Smooth muscle cell (in vitro differentiated cells): ENCODE measurements around the gene ERVK3-1. TPM values are rescaled to one million over a fixed set of nuclear protein-coding genes. Genes with fewer than 3 reads are reported as not detected.

ENCODE experiments used
- DNase-seq: peaks from one replicate; lab custom pipeline; 2025; ENCODE audit not compliant: unreplicated experiment; lab: John Stamatoyannopoulos, UW
- H2AFZ ChIP-seq: fragments of 200-600 bp; sonication (generic); 2 replicates; pipeline ENCODE4 v1.6.0; 2016; ENCODE audit warnings: antibody characterized with exemption, low read depth, mild to moderate bottlenecking
- H3F3A ChIP-seq: fragments of 200-600 bp; sonication (generic); 2 replicates; pipeline ENCODE4 v1.6.0; 2017; ENCODE audit warnings: antibody characterized with exemption, low read depth
- H3K27ac ChIP-seq: fragments of 200-600 bp; sonication (generic); 2 replicates; pipeline ENCODE4 v1.5.1; 2016; ENCODE audit warnings: low read depth, mild to moderate bottlenecking
- H3K27me3 ChIP-seq: fragments of 200-600 bp; sonication (generic); 2 replicates; pipeline ENCODE4 v1.6.1; 2016; ENCODE audit warnings: low read depth, mild to moderate bottlenecking
- H3K36me3 ChIP-seq: fragments of 200-600 bp; sonication (generic); 2 replicates; pipeline ENCODE4 v1.5.1; 2016; ENCODE audit warnings: low read depth
- H3K4me1 ChIP-seq: fragments of 200-600 bp; sonication (generic); 2 replicates; pipeline ENCODE4 v1.5.1; 2016; ENCODE audit warnings: low read depth
- H3K4me2 ChIP-seq: fragments of 200-600 bp; sonication (generic); 2 replicates; pipeline ENCODE4 v1.6.0; 2016; ENCODE audit warnings: mild to moderate bottlenecking
- H3K4me3 ChIP-seq: fragments of 200-600 bp; sonication (generic); 2 replicates; pipeline ENCODE4 v1.5.1; 2016; ENCODE audit warnings: mild to moderate bottlenecking
- H3K79me2 ChIP-seq: fragments of 200-600 bp; sonication (generic); 2 replicates; pipeline ENCODE4 v1.6.0; 2016; ENCODE audit warnings: low read depth, mild to moderate bottlenecking
- H3K9ac ChIP-seq: fragments of 200-600 bp; sonication (generic); 2 replicates; pipeline ENCODE4 v1.6.0; 2016; ENCODE audit warnings: low read depth
- H3K9me3 ChIP-seq: fragments of 200-600 bp; sonication (generic); replicated peaks from 2 replicates; pipeline ENCODE4 v1.5.1; 2016; ENCODE audit warnings: low read depth
- H4K20me1 ChIP-seq: fragments of 200-600 bp; sonication (generic); 2 replicates; pipeline ENCODE4 v1.6.0; 2016; ENCODE audit warnings: low read depth
- CTCF ChIP-seq: fragments of 200-600 bp; sonication (generic); IDR thresholded peaks from 2 replicates; pipeline ENCODE4 v1.5.1; 2017; ENCODE audit warnings: borderline replicate concordance, mild to moderate bottlenecking, antibody characterized with exemption; ENCODE audit not compliant: insufficient read depth, poor library complexity, severe bottlenecking
- WGBS: methylation state at CpG from one replicate; pipeline ENCODE4 v1.1.7; 2016; ENCODE audit warnings: low lambda C conversion rate; 5-methylcytosine and 5-hydroxymethylcytosine counted together
- polyA plus RNA-seq: library from polyadenylated mRNA; unstranded; fragments of >200 nt; fragmentation: Nextera tagmentation; extraction: Ambion mirVana; gene quantifications from 2 replicates; pipeline ENCODE4 v1.2.1, GENCODE V29; 2016
- total RNA-seq: library from RNA; depleted of rRNA; stranded (reverse); fragments of >200 nt; gene quantifications from 2 replicates; pipeline ENCODE4 v1.2.3, GENCODE V29; 2014

Gene ERVK3-1
- total and polyA plus RNA-seq, 2 experiments from 2014 or later: 46.5 to 93.9 TPM

- peaks cover 48% of the 10 kb centered on the region for H3K79me2 ChIP-seq
These were observed 44.4 kb downstream of the ERVK3-1 start for GRCh38 chr19:58349590-58349989.

GRCh38 chr19:58350001-58350861 is 45.1 kb downstream of the ERVK3-1 start:
- 97% methylated on average over 60 of the region's 84 CpGs for WGBS
- Histone ChIP-seq H3K79me2 (peaks cover 43% of the 10 kb centered on the region), H2AFZ (no peak overlapping the region), H3K36me3 (no peaks in the 10 kb centered on the region), H4K20me1 (peaks cover 7% of the 10 kb centered on the region), H3K9me3 (no peaks in the 10 kb centered on the region), H3F3A (no peaks in the 10 kb centered on the region), H3K9ac (no peak overlapping the region), H3K27me3 (no peaks in the 10 kb centered on the region), H3K4me2 (no peak overlapping the region), H3K4me3 (no peak overlapping the region), H3K4me1 (peaks cover 8% of the 10 kb centered on the region), H3K27ac (no peak overlapping the region)
- DNase-seq: no peak
- TF ChIP-seq CTCF: no peak

More at GRCh38 chr19:58349590-58349989, 44.4 kb downstream of the ERVK3-1 start:
- TF ChIP-seq CTCF: no peak
- H3K9ac ChIP-seq: no peak overlapping the region
- H3K36me3 ChIP-seq: no peaks in the 10 kb centered on the region
- H4K20me1 ChIP-seq: peaks cover 7% of the 10 kb centered on the region
- peaks cover 8% of the 10 kb centered on the region for H3K4me1 ChIP-seq
- no peak overlapping the region for H3K4me3 ChIP-seq
- H3K9me3 ChIP-seq: no peaks in the 10 kb centered on the region
- WGBS: 94% methylated on average over 8 of the region's 8 CpGs
- no peak overlapping the region for H3K27ac ChIP-seq
- DNase-seq: no peak
- no peak overlapping the region for H3K4me2 ChIP-seq
- no peaks in the 10 kb centered on the region for H3K27me3 ChIP-seq
- H2AFZ ChIP-seq: no peak overlapping the region
- no peaks in the 10 kb centered on the region for H3F3A ChIP-seq

DNA sequence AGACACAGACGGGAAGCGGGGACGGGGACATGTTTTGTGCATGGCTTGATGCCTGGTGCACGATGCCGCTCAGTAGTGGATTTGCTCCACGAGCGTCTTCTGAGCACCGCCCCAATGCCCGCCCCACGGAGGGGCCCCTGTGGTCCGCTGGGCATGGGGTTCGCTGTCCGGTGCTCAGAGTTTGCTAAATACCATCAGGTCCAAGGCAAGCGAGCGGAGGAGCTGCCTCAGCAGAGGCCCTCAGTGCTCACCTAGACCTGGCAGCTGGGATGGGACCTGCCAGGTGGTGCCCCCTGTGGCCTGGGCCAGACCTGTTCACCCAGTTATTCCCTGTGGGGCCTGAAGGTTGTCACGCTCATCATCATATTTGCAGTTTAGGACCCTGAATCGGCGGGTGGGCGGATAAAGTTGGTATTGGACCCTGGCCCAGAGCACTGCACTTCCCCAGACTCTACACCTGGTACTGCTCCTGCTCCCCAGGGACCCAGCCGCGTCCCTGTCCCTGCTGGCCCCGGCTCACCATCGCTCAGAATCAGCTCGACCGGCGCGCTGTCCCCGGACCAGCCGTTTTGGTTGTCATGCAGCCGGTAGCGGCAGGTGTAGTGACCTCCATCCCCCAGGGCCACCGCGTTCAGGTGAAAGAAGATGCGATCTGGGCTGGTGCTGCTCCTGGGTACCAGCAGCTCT is 45.8 kb downstream of the ERVK3-1 start:
- Histone ChIP-seq H3K27ac (no peak overlapping the region), H4K20me1 (peaks cover 2% of the 10 kb centered on the region), H3K79me2 (peaks cover 36% of the 10 kb centered on the region), H3K4me1 (peaks cover 8% of the 10 kb centered on the region), H3K9me3 (no peaks in the 10 kb centered on the region), H3K4me3 (no peak overlapping the region), H3K36me3 (no peaks in the 10 kb centered on the region), H3K27me3 (no peaks in the 10 kb centered on the region), H3K9ac (no peak overlapping the region), H2AFZ (no peak overlapping the region), H3K4me2 (no peak overlapping the region), H3F3A (no peaks in the 10 kb centered on the region)
- no peak for DNase-seq
- TF ChIP-seq CTCF: no peak
- 95% methylated on average over 34 of the region's 34 CpGs for WGBS
